Osteoblast (primary cell): ENCODE data around the gene WDR45B. TPM values are rescaled to one million over a fixed set of nuclear protein-coding genes. Genes with fewer than 3 reads are reported as not detected.
A peak's percentile ranks its signal among the peaks of the same experiment; 100 is the strongest.

ENCODE experiments used
- DNase-seq: peaks from one replicate; pipeline ENCODE4 v3.0.0; 2011; ENCODE audit warnings: low spot score, mixed read lengths; ENCODE audit not compliant: insufficient read length; ENCODE audit errors: missing footprints
- H2AFZ ChIP-seq: 2 replicates; pipeline ENCODE4 v1.6.0; 2011; ENCODE audit warnings: mild to moderate bottlenecking, low read length
- H3K27ac ChIP-seq: 2 replicates; pipeline ENCODE4 v1.5.1; 2011; ENCODE audit warnings: mild to moderate bottlenecking, low read depth, low read length, moderate library complexity
- H3K27me3 ChIP-seq: 2 replicates; pipeline ENCODE4 v1.6.0; 2012; ENCODE audit warnings: mild to moderate bottlenecking, control low read depth, inconsistent platforms, low read length, moderate library complexity; ENCODE audit not compliant: insufficient read depth
- H3K36me3 ChIP-seq: 2 replicates; pipeline ENCODE4 v1.5.1; 2011; ENCODE audit warnings: mild to moderate bottlenecking, low read length, control low read depth, moderate library complexity; ENCODE audit not compliant: insufficient read depth
- H3K4me1 ChIP-seq: 2 replicates; pipeline ENCODE4 v1.5.1; 2011; ENCODE audit warnings: mild to moderate bottlenecking, low read length, control low read depth, moderate library complexity; ENCODE audit not compliant: insufficient read depth
- H3K4me2 ChIP-seq: 2 replicates; pipeline ENCODE4 v1.6.0; 2011; ENCODE audit warnings: mild to moderate bottlenecking, low read length; ENCODE audit not compliant: insufficient read depth
- H3K4me3 ChIP-seq: fragments of 200-600 bp; sonication (generic); 3 replicates; pipeline ENCODE4 v1.5.1; 2012; ENCODE audit warnings: mild to moderate bottlenecking, low read length, inconsistent platforms; ENCODE audit not compliant: insufficient read depth
- H3K79me2 ChIP-seq: 2 replicates; pipeline ENCODE4 v1.6.0; 2012; ENCODE audit warnings: mild to moderate bottlenecking, low read length, control low read depth, inconsistent platforms; ENCODE audit not compliant: insufficient read depth
- H3K9me3 ChIP-seq: 2 replicates; pipeline ENCODE4 v1.5.1; 2011; ENCODE audit warnings: low read depth, low read length, control low read depth
- H4K20me1 ChIP-seq: 2 replicates; pipeline ENCODE4 v1.6.0; 2012; ENCODE audit warnings: mild to moderate bottlenecking, low read length, control low read depth; ENCODE audit not compliant: insufficient read depth
- total RNA-seq: library from RNA; depleted of rRNA; stranded (reverse); fragments of >200 nt; gene quantifications from 2 replicates; pipeline ENCODE4 v1.2.3, GENCODE V29; 2012
- TF ChIP-seq, protein P1 (sequence below): IDR thresholded peaks from 2 replicates; pipeline ENCODE4 v1.5.1; 2011; ENCODE audit warnings: mild to moderate bottlenecking, low read depth, low read length, moderate library complexity; ENCODE audit errors: extremely low read depth

Gene WDR45B
- total RNA-seq, 1 donor: 66.2 TPM

DNA sequence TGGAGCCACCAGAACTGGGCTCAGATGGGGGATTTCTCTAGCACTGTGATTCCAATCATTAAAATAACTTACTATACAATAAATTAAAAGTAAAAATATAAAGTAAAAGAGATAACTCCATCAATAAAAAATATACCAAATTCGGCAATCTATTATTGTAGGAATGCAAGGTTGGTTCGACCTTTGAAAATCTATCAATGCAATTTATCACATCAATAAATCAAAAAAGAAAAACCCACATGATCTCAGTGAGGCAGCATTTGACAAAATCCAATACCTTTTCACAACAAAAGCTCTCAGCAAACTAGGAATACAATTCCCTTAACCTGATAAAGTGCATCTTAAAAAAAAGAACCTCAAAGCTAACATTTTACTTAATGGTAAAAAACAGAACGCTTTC is 33.3 kb upstream of the WDR45B start:
- Histone ChIP-seq H3K9me3 (peaks cover 3% of the 10 kb centered on the region), H3K36me3 (no peaks in the 10 kb centered on the region), H2AFZ (no peak overlapping the region), H3K27me3 (no peaks in the 10 kb centered on the region), H3K79me2 (no peaks in the 10 kb centered on the region), H3K4me3 (no peak overlapping the region), H3K27ac (no peak overlapping the region), H3K4me1 (no peaks in the 10 kb centered on the region), H3K4me2 (no peak overlapping the region), H4K20me1 (no peaks in the 10 kb centered on the region)
- no peak for DNase-seq
- TF ChIP-seq, protein P1, sequence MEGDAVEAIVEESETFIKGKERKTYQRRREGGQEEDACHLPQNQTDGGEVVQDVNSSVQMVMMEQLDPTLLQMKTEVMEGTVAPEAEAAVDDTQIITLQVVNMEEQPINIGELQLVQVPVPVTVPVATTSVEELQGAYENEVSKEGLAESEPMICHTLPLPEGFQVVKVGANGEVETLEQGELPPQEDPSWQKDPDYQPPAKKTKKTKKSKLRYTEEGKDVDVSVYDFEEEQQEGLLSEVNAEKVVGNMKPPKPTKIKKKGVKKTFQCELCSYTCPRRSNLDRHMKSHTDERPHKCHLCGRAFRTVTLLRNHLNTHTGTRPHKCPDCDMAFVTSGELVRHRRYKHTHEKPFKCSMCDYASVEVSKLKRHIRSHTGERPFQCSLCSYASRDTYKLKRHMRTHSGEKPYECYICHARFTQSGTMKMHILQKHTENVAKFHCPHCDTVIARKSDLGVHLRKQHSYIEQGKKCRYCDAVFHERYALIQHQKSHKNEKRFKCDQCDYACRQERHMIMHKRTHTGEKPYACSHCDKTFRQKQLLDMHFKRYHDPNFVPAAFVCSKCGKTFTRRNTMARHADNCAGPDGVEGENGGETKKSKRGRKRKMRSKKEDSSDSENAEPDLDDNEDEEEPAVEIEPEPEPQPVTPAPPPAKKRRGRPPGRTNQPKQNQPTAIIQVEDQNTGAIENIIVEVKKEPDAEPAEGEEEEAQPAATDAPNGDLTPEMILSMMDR: no peak

DNA sequence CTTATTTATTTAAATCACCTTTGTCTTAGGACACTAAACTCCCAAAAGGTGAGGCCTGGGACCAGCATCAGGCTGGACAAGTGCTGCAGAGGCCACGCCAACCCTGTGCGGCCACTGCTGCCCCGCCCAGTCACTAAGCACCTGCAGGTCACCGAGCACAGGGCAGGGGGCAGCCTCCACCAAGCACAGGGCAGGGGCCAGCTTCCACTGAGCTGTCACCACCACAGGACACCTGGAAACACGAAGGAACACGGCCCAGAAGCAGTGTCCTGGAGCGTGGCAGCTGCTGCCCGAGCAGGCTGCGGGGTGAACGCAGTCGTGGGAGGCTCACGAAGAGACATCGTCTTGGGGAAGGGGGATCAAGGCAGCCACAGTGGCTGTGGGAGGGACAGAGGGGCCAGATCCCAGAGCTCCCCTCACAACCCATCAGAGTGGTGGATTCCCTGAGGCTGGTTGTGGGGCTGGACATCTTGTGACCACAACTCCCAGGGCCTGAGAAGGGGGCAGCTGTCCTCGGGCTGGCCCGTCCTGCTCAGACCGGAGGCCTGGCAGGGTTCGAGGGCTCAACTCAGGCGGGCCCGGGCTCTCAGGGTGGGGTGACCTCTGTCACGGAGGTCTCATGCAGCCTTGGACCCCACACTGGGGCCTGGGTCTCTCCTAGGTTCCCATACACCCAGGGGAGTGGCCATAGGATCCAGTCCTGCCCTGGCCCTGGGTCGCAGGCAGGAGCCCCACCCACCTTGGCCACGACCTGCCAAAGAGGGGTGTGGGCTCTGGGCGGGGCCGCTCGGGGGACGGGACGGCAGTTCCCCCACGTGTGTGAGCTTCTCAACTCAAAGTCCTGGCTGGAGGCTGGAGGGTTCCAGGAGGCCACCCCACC is 31.6 kb upstream of the WDR45B start:
- H3K4me2 ChIP-seq: no peak overlapping the region
- no peak overlapping the region for H3K4me3 ChIP-seq
- H3K27me3 ChIP-seq: no peaks in the 10 kb centered on the region
- DNase-seq: peak; percentile 30
- no peaks in the 10 kb centered on the region for H3K79me2 ChIP-seq
- H3K36me3 ChIP-seq: no peaks in the 10 kb centered on the region
- no peak overlapping the region for H2AFZ ChIP-seq
- H3K27ac ChIP-seq: no peak overlapping the region
- peaks cover 4% of the 10 kb centered on the region for H4K20me1 ChIP-seq
- peaks cover 3% of the 10 kb centered on the region for H3K9me3 ChIP-seq
- no peaks in the 10 kb centered on the region for H3K4me1 ChIP-seq
- TF ChIP-seq, protein P1: no peak

DNA sequence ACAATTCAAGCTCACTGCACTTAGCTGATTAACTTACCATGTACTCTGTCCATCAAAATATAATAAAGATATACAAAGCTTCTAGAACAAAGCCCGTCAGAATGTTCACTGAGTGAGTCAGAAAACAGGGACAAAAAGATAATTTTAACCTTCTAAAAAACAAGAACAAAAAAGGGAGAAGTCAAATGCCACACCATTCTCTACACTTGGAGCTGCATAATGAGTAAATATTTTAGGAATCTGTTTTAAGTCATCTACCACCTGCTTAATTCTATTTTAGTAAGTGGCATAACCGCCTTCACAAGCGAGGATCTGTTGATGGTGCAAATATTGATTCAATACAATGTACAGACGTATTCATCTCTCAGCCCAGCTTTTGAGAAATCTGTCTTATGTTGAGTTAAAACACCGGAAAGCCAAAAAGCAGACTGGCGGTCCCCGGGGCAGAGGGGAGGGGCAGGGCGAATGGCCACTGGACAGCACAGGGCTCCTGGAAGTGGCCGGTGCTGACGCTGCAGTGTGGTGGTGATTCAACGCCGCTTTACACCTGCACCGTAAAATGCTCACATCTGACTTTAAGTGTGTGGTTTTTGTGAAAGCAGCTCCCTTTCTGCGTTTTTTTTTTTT is 30.1 kb upstream of the WDR45B start:
- Histone ChIP-seq H3K4me1 (no peaks in the 10 kb centered on the region), H3K27me3 (no peaks in the 10 kb centered on the region), H3K4me2 (no peak overlapping the region), H3K27ac (no peak overlapping the region), H4K20me1 (peaks cover 4% of the 10 kb centered on the region), H3K4me3 (no peak overlapping the region), H3K9me3 (peaks cover 3% of the 10 kb centered on the region), H2AFZ (no peak overlapping the region), H3K79me2 (no peaks in the 10 kb centered on the region), H3K36me3 (no peaks in the 10 kb centered on the region)
- TF ChIP-seq, protein P1: no peak
- peak; percentile 35 for DNase-seq

DNA sequence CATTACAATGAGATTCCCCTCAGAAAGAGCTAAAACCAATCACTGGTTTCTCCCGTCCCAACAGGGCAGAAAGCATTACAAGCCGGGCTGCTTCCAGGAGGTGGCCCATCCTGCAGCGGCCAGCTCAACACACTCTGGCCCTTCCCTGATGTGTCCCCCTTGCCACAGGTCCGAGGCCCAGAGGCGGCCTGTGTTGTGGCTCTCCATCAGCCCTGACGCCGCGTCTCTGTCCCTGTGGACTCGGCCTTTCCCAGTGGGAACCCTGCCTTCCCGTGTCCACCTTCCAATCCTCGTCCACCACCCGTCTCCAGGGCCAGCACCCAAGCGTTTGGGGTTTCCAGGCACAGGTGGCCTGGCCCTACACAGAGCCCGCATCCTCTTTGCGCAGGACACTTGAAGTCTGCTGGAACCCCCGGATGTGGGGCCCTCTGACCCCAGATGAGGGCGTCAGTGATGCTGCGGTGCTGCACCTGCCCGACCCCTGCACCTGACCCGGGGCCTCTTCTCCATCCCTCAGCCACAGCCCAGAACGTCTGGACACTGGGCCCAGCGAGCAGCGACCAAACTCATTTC is 29.2 kb upstream of the WDR45B start:
- no peaks in the 10 kb centered on the region for H3K4me1 ChIP-seq
- peaks cover 3% of the 10 kb centered on the region for H3K9me3 ChIP-seq
- no peak overlapping the region for H3K4me3 ChIP-seq
- H3K36me3 ChIP-seq: no peaks in the 10 kb centered on the region
- no peaks in the 10 kb centered on the region for H3K27me3 ChIP-seq
- H3K79me2 ChIP-seq: no peaks in the 10 kb centered on the region
- no peak overlapping the region for H3K27ac ChIP-seq
- peak; percentile 4 for DNase-seq
- peaks cover 4% of the 10 kb centered on the region for H4K20me1 ChIP-seq
- H2AFZ ChIP-seq: no peak overlapping the region
- H3K4me2 ChIP-seq: no peak overlapping the region
- TF ChIP-seq, protein P1: no peak
